ENCODE data around the gene COMMD9.

DNA sequence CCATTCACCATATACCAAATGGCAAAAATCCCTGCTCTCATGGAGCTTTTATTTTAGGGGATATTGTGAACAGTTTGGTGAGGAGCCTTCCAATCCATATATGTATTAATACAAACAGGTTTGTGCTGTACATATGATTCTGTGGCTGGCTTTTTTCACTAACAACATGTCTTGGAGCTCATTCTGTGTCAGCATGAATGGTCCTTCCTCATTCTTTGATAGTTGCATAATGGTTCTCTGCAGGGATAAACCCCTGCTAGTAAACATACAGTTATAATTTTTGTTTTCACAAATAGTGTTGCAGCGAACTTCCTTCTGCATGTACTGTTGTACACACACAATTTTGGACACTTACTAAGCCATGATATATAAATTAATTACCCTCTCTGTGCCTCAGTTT is 15.1 kb upstream of the COMMD9 start:
- TF ChIP-seq, protein P1, sequence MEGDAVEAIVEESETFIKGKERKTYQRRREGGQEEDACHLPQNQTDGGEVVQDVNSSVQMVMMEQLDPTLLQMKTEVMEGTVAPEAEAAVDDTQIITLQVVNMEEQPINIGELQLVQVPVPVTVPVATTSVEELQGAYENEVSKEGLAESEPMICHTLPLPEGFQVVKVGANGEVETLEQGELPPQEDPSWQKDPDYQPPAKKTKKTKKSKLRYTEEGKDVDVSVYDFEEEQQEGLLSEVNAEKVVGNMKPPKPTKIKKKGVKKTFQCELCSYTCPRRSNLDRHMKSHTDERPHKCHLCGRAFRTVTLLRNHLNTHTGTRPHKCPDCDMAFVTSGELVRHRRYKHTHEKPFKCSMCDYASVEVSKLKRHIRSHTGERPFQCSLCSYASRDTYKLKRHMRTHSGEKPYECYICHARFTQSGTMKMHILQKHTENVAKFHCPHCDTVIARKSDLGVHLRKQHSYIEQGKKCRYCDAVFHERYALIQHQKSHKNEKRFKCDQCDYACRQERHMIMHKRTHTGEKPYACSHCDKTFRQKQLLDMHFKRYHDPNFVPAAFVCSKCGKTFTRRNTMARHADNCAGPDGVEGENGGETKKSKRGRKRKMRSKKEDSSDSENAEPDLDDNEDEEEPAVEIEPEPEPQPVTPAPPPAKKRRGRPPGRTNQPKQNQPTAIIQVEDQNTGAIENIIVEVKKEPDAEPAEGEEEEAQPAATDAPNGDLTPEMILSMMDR (conservative IDR thresholded peaks at IDR 0.05) = no peak
- no peak for TF ChIP-seq ZFX (IDR thresholded peaks at IDR 0.05)
